Colonic mucosa (tissue), 4 donors: ENCODE data around the gene ATP5PD. TPM values are rescaled to one million over a fixed set of nuclear protein-coding genes. Genes with fewer than 3 reads are reported as not detected.

Source experiments
- DNase-seq: peaks from one replicate; pipeline ENCODE4 v3.0.0-alpha.2; 2020
- H3K27ac ChIP-seq: fragments of 200-600 bp; one replicate; pipeline ENCODE4 v1.8.0; 2021
- H3K27me3 ChIP-seq: fragments of 200-600 bp; one replicate; pipeline ENCODE4 v1.8.0; 2021
- H3K36me3 ChIP-seq: fragments of 200-600 bp; one replicate; pipeline ENCODE4 v1.8.0; 2021
- H3K4me1 ChIP-seq: fragments of 200-600 bp; one replicate; pipeline ENCODE4 v1.8.0; 2021; ENCODE audit warnings: mild to moderate bottlenecking
- H3K4me3 ChIP-seq: fragments of 200-600 bp; one replicate; pipeline ENCODE4 v1.8.0; 2021
- H3K9ac ChIP-seq, 2 donors: one replicate each; pipeline ENCODE4 v1.7.0; 2013; ENCODE audit warnings: control low read depth in 2 of 2, low read depth in 2 of 2, low read length in 2 of 2
- H3K9me3 ChIP-seq: fragments of 200-600 bp; one replicate; pipeline ENCODE4 v1.8.0; 2021
- intact Hi-C: fragments of 100-400 bp; cut with DNase I; formaldehyde crosslinking; loops from one replicate; pipeline ENCODE4 v1.14.1; 2022
- total RNA-seq, 2 donors: library from RNA; stranded (reverse); fragmentation: NEBNext Ultra II Directional in 1 of 2; extraction: Animal tissue kit (Norgen Biotek cat#: 25700) in 1 of 2; gene quantifications; one replicate each; pipeline ENCODE4 v1.2.1, GENCODE V29; 2021
- TF ChIP-seq, protein P1 (sequence below): fragments of 200-600 bp; IDR thresholded peaks from one replicate; pipeline ENCODE4 v1.8.0; 2022; ENCODE audit warnings: antibody characterized with exemption, mild to moderate bottlenecking
- donor health status: healthy.
- donor health status: DM: no; HTN: no; CAD: no.
- donor health status: DM: no; HTN: no; CAD: no.

Gene ATP5PD
- total RNA-seq, 2 donors from 2014 or later = 302 to 371 TPM

DNA sequence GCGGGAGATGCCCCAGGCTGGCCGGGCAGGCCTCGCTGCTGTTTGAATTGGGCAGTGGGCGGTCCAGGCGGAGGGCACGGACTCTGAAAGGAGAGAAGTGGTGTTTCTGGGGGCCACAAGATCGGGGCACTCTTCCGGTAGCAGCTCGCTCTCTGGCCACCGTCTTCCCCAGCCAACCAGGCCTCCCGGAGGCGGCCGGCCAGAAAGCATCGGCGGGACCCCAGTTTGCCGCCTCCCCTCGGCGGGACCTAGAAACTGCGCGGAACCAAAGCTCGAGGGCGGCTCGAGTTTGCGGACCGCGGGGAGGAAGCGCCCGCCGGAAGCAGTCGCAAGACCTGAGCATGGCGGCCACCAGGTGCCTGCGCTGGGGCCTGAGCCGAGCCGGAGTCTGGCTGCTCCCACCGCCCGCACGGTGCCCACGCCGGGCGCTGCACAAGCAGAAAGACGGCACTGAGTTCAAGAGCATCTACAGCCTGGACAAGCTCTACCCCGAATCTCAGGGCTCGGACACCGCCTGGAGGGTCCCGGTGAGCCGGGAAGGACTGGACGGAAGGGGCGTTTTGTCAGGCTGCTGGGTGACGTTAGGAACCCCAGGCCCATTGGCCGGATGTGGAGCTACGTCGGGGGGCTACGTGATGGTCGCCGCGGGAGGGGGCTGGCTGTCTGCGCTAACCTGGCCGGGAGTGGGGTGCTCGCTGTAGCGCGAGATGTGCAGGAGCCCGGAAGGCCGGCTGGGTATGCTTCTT, 34.2 kb downstream of the ATP5PD start, which contains the start of gene MRPL58:
MRPL58 (plus strand) TSS at position 325 of the 746 bp plus-strand sequence; CDS start at position 342, 17 bp downstream.
- no peaks in the 10 kb centered on the region for H3K36me3 ChIP-seq
- peaks cover 9% of the 10 kb centered on the region for H3K4me1 ChIP-seq
- peak within 1 kb of the TSS; percentile 77 to 85 for H3K9ac ChIP-seq
- TF ChIP-seq, protein P1, sequence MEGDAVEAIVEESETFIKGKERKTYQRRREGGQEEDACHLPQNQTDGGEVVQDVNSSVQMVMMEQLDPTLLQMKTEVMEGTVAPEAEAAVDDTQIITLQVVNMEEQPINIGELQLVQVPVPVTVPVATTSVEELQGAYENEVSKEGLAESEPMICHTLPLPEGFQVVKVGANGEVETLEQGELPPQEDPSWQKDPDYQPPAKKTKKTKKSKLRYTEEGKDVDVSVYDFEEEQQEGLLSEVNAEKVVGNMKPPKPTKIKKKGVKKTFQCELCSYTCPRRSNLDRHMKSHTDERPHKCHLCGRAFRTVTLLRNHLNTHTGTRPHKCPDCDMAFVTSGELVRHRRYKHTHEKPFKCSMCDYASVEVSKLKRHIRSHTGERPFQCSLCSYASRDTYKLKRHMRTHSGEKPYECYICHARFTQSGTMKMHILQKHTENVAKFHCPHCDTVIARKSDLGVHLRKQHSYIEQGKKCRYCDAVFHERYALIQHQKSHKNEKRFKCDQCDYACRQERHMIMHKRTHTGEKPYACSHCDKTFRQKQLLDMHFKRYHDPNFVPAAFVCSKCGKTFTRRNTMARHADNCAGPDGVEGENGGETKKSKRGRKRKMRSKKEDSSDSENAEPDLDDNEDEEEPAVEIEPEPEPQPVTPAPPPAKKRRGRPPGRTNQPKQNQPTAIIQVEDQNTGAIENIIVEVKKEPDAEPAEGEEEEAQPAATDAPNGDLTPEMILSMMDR = no peak
- peak within 1 kb of the TSS; percentile 76 for H3K27ac ChIP-seq
- no peaks in the 10 kb centered on the region for H3K27me3 ChIP-seq
- no peaks in the 10 kb centered on the region for H3K9me3 ChIP-seq
- intact Hi-C loops = no loop called here
- peak; percentile 81 for DNase-seq
- peak within 1 kb of the TSS; percentile 91 for H3K4me3 ChIP-seq

DNA sequence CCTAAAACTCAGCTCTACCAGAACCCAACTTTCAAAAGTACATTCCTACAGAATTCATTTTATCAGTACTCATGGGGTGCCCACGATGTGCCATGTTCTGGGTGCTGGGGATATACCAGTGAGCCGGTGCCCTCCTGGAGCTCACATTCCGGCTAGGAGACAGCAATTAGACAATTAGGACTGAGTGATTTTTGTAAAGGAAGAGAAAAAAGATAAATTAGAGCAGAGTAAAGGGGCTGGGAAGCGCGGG, 34.7 kb downstream of the ATP5PD start:
- TF ChIP-seq, protein P1 = no peak
- intact Hi-C loops = no loop called here
- Histone ChIP-seq H3K9ac (peak overlapping the region; percentile 76 to 77), H3K9me3 (no peaks in the 10 kb centered on the region), H3K4me3 (peak overlapping the region; percentile 91), H3K36me3 (no peaks in the 10 kb centered on the region), H3K27me3 (no peaks in the 10 kb centered on the region), H3K27ac (peak overlapping the region; percentile 76), H3K4me1 (peaks cover 9% of the 10 kb centered on the region)
- DNase-seq = no peak

DNA sequence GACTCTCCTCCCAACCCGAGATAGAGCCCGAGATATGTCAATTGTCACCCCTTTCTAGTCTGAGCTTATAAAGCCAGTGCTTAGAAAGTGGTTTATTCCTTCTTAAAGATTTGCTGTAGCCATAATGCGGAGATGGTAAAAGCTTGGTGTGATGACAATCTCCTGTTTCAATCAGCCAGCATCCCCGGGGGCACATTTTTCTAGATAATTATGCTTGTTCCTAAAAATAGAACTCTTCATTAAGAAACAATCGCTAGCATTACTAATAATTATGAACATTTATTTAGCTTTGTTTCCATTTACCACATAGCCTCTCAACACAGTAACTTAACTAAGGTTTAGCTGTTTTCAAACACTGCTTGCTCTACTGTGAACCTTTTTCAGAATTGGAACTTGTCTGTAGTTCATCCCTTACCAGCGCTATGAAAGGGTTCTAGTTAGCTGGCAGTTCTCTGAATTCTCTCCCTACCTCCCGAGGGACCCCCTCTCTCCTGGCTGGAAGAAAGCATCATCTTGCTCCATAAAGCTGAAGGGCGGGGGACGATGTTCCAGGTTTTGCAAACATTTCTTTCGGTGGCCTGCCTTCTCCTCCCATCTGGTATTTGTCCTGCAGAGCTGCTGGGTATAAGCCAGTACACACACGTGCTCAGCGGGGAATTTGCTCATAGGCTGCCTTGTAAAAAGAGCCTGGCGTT, 35.2 kb downstream of the ATP5PD start:
- Histone ChIP-seq H3K4me1 (peaks cover 9% of the 10 kb centered on the region), H3K9me3 (no peaks in the 10 kb centered on the region), H3K9ac (peak overlapping the region; percentile 76 to 77), H3K27ac (peak overlapping the region; percentile 76), H3K27me3 (no peaks in the 10 kb centered on the region), H3K4me3 (peak overlapping the region; percentile 91), H3K36me3 (no peaks in the 10 kb centered on the region)
- TF ChIP-seq, protein P1 = no peak
- intact Hi-C loops = no loop called here
- peak; percentile 75 for DNase-seq

DNA sequence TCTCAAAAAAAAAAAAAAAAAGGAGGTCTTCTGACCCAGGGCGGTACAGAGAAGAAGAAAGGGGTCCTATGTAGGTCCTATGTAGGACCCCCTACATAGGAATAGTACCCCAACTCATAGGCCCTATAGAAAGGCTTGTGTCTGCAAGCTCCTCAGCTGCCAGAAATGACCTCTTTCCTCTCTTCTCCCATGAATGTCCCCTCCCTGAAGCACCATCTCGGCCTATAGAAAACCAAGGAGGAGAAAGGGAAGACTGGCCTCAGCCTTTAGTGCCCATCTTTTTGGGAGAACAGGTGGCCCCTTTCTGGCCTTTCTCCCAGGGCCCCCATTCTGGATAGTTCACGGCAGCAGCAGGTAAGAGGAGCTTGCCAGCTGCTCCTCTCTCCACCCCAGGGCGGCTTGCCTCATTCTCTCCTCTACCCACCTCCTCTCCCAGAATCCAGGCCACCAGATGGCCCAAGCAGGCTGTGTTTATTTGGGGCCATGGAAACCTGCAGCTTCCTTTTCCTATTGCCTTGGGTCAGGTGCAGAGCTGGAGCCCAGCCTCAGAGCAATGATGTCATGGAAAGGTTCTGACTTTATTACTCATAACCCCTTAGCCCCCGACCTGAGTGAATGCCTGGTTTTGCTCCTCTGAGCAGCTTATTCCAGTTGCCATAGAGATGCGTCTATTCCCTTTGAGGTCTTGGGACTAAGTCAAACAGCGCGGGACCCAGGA, 35.9 kb downstream of the ATP5PD start:
- Histone ChIP-seq H3K4me1 (peaks cover 9% of the 10 kb centered on the region), H3K4me3 (no peak overlapping the region), H3K9me3 (no peaks in the 10 kb centered on the region), H3K27ac (peak overlapping the region; percentile 76), H3K27me3 (no peaks in the 10 kb centered on the region), H3K36me3 (no peaks in the 10 kb centered on the region), H3K9ac (peak overlapping the region in 1 of 2 donors; percentile 76)
- intact Hi-C loops = no loop called here
- DNase-seq = peak; percentile 60
- TF ChIP-seq, protein P1 = no peak

DNA sequence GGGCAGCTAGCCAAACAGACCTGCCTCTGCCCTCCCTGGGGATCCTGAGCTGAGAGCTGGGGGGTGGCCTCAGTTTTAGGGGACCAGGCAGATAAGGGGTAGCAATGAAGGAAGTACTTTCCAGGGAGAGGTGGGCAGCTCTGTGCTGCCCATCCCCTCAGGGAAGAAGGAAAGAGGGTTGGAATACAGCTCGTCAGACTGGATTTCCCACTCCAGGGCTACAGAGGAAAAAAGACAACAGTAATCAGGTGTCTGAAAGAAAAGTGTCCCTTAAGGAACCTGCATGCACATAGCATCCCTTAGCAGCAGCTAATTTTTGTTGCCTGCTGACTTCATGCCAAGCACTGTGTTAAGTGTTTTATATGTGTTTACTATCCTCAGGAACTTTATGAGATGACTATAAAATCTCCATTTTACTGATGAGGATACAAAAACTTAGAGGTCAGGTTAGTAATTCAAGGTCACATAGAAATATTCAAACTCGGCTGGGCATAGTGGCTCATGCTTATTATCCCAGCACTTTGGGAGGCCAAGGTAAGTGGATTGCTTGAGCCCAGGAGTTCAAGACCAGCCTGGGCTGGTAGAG, 37.5 kb downstream of the ATP5PD start:
- no peak overlapping the region for H3K4me3 ChIP-seq
- no peaks in the 10 kb centered on the region for H3K36me3 ChIP-seq
- H3K27me3 ChIP-seq = no peaks in the 10 kb centered on the region
- H3K9me3 ChIP-seq = no peaks in the 10 kb centered on the region
- TF ChIP-seq, protein P1 = no peak
- DNase-seq = peak; percentile 45
- intact Hi-C loops = loop anchor here (5.0 kb wide), 1 partner anchor 47 kb away; no protein-coding TSS in a partner anchor
- H3K27ac ChIP-seq = no peak overlapping the region
- H3K9ac ChIP-seq = peak overlapping the region in 1 of 2 donors; percentile 16
- peaks cover 9% of the 10 kb centered on the region for H3K4me1 ChIP-seq
